HG03469 (cell line): ENCODE data around the gene TSPEAR.
"Not testable (repeated sequence)": the region's sequence is repeated elsewhere in the genome, so short reads cannot be mapped to it uniquely, and the experiment has no call there.

Experiments
- ATAC-seq: cut with Tn5 transposase; IDR thresholded peaks from one replicate; pipeline ENCODE4 v1.9.1; 2021; ENCODE audit warnings: mild to moderate bottlenecking, moderate library complexity, moderate number of reproducible peaks; ENCODE audit not compliant: unreplicated experiment

Gene TSPEAR

GRCh38 chr21:44656868-44657267, 54.5 kb downstream of the TSPEAR start:
- ATAC-seq = no peak

- no peak for ATAC-seq
Observed at GRCh38 chr21:44654576-44655175, 56.7 kb downstream of the TSPEAR start, which contains the start of gene KRTAP12-4. Gene KRTAP12-4, minus strand, starts transcription at chr21:44654659. Its CDS starts 45 bp downstream, at chr21:44654614.

GRCh38 chr21:44653656-44654575, 57.5 kb downstream of the TSPEAR start:
- ATAC-seq = no peak

DNA sequence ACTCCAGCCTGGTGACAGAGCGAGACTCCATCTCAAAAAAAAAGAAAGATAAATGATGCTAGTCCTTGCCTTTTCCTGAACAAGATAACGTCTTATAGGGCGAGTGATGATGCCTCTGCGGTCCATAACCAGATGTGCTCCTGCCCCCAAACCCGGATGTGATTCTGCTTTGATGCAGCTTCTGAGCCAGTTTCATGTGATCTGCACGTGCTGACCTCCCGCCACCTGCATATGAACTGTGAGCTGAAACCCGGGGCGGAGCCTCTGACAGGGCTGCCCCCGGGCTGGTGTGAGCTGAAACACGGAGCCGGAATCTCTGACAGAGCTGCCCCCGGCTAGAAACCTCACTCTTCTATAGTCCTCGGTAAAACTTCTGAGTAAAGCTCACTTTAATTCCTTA, 58.2 kb downstream of the TSPEAR start:
- ATAC-seq = no peak

GRCh38 chr21:44650973-44651675, 60.2 kb downstream of the TSPEAR start:
- ATAC-seq = no peak

DNA sequence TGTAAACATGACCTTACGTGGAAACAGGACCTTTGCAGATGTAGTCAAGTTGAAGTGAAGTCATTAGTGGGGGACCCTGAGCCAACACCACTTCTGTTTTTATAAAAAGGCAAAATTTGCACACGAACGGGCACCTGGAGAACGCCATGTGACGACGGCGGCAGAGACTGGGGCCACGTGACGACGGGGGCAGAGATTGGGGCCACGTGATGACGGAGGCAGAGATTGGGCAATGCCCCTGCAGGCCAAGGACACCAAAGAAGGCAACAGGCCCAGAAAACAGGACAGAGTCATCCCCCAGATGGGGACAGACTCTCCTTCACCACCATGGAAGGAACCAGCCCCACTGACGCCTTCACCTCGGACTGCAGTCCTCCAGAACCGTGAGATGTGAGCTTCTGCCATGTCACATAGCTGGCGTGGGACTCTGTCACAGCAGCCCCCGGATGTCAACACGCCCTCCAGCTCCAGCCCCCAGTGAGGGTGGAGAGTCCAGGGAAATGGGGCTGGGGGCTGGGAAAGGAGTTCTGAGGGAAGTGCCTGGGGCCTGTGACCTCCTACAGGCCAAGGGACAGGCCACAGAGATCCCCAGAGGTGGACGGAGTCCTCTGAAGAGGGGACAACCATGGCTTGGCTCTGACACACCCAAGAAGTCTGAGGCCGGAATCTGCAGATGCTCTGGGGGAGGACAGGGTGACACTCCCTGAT, 61.0 kb downstream of the TSPEAR start:
- no peak for ATAC-seq

GRCh38 chr21:44649521-44650100, 61.8 kb downstream of the TSPEAR start:
- no peak for ATAC-seq

DNA sequence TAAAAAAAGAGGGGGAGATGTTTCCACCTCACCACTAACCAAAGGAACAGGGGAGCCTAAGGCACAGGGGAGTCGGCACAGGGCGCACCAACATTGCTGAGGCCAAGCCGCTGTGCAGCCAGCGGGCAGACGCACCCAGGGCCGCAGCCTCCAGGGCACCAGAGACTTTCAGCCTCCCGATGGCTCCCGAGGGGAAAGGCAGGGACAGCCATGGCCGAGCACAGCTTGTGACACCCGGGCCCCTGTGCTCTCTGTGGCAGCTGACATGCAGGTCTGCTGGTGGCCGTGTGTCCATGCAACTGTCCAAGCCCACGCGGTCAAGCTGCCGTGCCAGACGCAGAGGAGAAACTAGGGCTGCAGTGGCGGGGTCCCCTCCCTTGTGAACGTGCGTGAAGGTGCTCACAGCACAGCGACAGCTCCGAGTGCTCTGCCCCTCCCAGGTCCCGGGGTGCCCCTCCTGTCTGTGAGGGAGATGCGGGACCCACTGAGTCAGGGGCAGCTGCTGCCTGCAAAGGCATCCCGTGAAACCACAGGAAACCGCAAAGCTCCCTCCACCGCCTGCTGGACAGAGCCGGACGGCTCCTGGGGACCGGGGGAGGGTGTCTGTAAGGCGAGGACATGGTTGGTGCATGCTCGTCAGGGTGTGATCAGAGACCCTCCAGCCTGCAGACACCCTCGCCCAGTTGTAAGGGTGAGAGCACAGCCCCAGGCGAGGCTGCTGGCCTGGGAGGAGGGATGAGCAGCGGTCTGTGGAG, 62.6 kb downstream of the TSPEAR start:
- no peak for ATAC-seq

DNA sequence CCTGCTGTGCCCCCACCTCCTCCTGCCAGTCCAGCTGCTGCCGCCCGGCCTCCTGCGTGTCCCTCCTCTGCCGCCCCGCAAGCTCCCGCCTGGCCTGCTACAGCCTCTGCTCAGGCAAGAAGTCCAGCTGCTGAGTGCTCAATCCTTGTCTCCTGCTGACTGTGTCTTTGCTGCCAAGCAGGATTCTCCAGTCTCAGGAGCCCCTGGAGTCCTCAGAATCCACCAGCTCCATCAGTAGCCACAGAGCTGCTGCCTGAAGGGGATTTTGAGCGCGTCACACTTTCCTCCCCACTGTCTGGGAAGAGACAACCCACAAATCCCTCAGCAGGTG, 64.2 kb downstream of the TSPEAR start:
- no peak for ATAC-seq

GRCh38 chr21:44646366-44647221, 64.8 kb downstream of the TSPEAR start, which contains the start of gene KRTAP10-11:
Gene KRTAP10-11, plus strand, starts transcription at chr21:44646414. Its CDS starts 45 bp downstream, at chr21:44646459.
- ATAC-seq = not testable (repeated sequence)

- ATAC-seq = no peak
Observed at GRCh38 chr21:44644878-44645277, 66.5 kb downstream of the TSPEAR start.

DNA sequence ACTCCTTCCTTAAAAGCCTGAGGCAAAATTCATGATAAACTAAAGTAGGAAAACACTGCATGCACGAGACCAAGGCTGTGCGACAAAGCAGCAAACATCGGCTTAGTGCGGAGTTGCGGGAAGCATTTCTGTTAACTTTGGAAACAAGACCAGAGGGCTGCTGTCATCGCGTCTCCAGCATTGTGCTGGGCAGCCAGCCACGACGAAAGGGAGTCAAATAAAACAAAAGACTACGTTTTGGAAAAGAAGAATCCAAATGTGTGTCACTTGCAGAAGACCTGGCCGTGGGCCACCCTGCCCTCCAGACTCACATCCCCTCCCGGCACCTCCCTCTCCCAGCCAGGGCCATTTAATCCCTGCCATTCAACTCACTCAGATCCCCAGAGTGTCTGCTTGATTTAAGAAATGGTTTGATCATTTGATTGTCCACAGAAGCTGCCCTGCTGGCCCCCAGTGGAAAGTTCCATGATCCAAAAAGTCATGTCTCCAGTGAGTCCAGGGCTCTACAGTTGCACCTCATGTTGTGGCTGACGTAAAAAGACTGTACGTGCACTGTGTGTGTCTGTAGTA, 67.5 kb downstream of the TSPEAR start:
- ATAC-seq = no peak

GRCh38 chr21:44640761-44641160, 70.6 kb downstream of the TSPEAR start:
- ATAC-seq = no peak

GRCh38 chr21:44639331-44639655, 72.1 kb downstream of the TSPEAR start:
- ATAC-seq = no peak

DNA sequence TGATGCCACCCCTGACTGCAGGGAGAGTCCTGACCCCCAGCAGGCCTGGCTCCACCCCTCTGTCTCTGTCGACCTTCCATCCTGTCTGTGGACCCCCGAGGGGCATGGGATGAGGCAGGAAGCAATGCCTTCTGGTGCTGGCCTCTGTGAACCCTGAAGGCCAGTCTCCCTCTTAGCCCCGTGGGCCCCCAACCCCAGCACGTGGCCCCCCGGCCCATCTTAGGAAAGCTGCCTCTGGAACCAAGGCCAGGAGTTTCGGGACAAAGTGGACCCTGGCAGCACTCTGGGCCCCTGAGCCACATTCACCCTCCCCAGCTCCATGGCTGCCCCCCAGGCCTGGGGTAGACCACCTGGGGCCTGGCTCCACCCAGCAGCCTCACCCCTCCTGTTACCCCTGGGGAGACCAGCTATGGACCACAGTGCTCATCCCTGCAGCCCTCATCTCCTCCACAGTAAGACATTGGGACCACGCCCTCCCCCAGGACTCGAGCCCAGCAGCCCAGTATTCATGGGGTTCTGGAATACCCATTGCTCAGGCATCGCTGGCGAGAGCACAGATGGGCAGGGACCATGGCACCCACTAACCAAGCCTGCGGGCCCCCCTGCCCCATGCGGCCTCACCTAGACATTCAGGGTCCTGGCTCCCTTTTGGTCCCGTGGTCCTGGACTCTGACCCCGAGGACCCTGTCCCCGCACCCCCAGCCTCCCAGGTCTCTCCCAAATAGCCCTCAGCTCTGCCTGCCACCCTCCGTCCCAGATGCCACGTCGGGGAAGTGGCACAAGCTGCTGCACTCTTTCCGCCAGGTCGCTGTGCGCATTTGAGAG, 72.7 kb downstream of the TSPEAR start:
- not testable (repeated sequence) for ATAC-seq

- ATAC-seq = not testable (repeated sequence)
Observed at GRCh38 chr21:44637851-44638348, 73.5 kb downstream of the TSPEAR start.

DNA sequence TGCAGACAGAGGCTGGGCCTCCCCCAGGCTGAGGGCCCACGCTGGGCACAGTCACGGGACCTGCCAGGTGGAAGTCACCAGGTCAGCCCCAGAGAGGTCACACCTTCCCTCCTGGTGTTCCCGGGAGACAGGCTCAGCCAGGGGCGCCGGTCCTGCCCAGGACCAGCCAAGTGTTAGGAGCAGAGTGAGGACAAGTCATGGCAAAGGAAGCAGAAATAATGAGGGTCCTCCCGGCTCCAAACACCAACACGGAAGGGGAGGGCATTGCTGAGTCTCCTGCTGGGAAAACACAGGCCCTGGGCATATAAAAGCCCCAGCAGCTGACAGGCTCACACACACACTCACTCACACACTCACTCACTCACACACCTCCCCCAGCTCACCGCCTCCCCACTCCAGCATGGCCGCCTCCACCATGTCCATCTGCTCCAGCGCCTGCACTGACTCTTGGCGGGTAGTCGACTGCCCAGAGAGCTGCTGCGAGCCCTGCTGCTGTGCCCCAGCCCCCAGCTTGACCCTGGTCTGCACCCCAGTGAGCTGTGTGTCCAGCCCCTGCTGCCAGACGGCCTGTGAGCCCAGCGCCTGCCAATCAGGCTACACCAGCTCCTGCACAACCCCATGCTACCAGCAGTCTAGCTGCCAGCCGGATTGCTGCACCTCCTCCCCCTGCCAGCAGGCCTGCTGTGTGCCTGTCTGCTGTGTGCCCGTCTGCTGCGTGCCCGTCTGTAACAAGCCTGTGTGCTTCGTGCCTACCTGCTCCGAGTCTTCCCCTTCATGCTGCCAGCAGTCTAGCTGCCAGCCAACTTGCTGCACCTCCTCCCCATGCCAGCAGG, 74.1 kb downstream of the TSPEAR start, which contains the start of gene KRTAP10-10:
Gene KRTAP10-10, plus strand, starts transcription at position 339 of the 833 bp plus-strand sequence. Its CDS starts 62 bp downstream, at position 401.
- no peak for ATAC-seq
